HepG2 (cell line): ENCODE data around the gene IFIT3.

Experiments
- BCL6 ChIP-seq: IDR thresholded peaks from 2 replicates; pipeline ENCODE4 v1.6.1; 2016; ENCODE audit warnings: missing genetic modification reagents, missing compliant biosample characterization
- EHMT2 ChIP-seq: fragments of 200-600 bp; sonication (generic); IDR thresholded peaks from 2 replicates; pipeline ENCODE4 v1.7.0; 2017; ENCODE audit warnings: antibody characterized with exemption, low read depth, low read length, borderline replicate concordance
- PHF5A ChIP-seq: IDR thresholded peaks from one replicate; pipeline ENCODE4 v1.6.1; 2018; ENCODE audit warnings: low read depth, missing genetic modification reagents; ENCODE audit not compliant: unreplicated experiment
- RAD21 ChIP-seq: fragments of 450-650 bp; formaldehyde crosslinking; IDR thresholded peaks from 2 replicates; pipeline ENCODE4 v1.5.0; 2020; ENCODE audit warnings: mild to moderate bottlenecking
- SMARCC2 ChIP-seq: fragments of 450-650 bp; IDR thresholded peaks from 2 replicates; pipeline ENCODE4 v1.6.1; 2017; ENCODE audit warnings: antibody characterized with exemption, mild to moderate bottlenecking
- SYNCRIP ChIP-seq: fragments of 200-400 bp; formaldehyde crosslinking; IDR thresholded peaks from 2 replicates; pipeline ENCODE4 v1.6.1; 2018; ENCODE audit warnings: mild to moderate bottlenecking, low read depth, low read length; ENCODE audit not compliant: insufficient read depth
- ZNF253 ChIP-seq: sonication (generic); formaldehyde crosslinking; IDR thresholded peaks from 2 replicates; pipeline ENCODE4 v1.8.0; 2022; ENCODE audit warnings: mild to moderate bottlenecking, missing genetic modification reagents, borderline replicate concordance
- ZNF546 ChIP-seq: sonication (generic); formaldehyde crosslinking; conservative IDR thresholded peaks from 2 replicates; pipeline ENCODE4 v1.8.1; 2023; ENCODE audit warnings: mild to moderate bottlenecking, missing genetic modification reagents
- ZNF777 ChIP-seq: sonication (generic); formaldehyde crosslinking; IDR thresholded peaks from 2 replicates; pipeline ENCODE4 v1.4.0; 2020; ENCODE audit warnings: missing genetic modification reagents
- TF ChIP-seq, protein P1 (sequence below): sonication (generic); formaldehyde crosslinking; IDR thresholded peaks from 2 replicates; pipeline ENCODE4 v1.5.0; 2020; ENCODE audit warnings: mild to moderate bottlenecking, missing genetic modification reagents, moderate library complexity
- TF ChIP-seq, protein P2 (sequence below): sonication (generic); formaldehyde crosslinking; IDR thresholded peaks from 2 replicates; pipeline ENCODE4 v1.4.0; 2020; ENCODE audit warnings: low read depth, mild to moderate bottlenecking, missing genetic modification reagents

DNA sequence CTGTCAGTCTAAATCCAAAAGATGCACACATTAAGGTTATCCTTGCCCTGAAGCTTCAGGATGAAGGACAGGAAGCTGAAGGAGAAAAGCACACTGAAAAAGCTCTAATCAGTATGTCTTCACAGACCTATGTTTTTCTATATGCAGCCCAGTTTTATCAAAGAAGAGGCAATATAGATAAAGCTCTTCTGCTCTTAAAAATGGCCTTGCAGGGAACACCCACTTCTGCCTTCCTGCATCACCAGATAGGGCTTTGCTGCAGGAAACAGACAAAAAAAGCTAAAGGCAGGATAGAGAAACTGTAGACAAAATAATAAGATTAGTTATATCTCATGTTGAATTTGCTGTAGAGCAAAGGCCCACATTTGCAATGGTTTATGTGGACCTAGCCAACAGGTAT lies 35.1 kb downstream of the IFIT3 start:
- no peak for TF ChIP-seq SMARCC2
- TF ChIP-seq, protein P1, sequence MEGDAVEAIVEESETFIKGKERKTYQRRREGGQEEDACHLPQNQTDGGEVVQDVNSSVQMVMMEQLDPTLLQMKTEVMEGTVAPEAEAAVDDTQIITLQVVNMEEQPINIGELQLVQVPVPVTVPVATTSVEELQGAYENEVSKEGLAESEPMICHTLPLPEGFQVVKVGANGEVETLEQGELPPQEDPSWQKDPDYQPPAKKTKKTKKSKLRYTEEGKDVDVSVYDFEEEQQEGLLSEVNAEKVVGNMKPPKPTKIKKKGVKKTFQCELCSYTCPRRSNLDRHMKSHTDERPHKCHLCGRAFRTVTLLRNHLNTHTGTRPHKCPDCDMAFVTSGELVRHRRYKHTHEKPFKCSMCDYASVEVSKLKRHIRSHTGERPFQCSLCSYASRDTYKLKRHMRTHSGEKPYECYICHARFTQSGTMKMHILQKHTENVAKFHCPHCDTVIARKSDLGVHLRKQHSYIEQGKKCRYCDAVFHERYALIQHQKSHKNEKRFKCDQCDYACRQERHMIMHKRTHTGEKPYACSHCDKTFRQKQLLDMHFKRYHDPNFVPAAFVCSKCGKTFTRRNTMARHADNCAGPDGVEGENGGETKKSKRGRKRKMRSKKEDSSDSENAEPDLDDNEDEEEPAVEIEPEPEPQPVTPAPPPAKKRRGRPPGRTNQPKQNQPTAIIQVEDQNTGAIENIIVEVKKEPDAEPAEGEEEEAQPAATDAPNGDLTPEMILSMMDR = no peak
- TF ChIP-seq, protein P2, sequence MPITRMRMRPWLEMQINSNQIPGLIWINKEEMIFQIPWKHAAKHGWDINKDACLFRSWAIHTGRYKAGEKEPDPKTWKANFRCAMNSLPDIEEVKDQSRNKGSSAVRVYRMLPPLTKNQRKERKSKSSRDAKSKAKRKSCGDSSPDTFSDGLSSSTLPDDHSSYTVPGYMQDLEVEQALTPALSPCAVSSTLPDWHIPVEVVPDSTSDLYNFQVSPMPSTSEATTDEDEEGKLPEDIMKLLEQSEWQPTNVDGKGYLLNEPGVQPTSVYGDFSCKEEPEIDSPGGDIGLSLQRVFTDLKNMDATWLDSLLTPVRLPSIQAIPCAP (CRISPR knock-in tag) = no peak
- no peak for TF ChIP-seq PHF5A
- TF ChIP-seq ZNF253 = no peak
- no peak for TF ChIP-seq BCL6
- no peak for TF ChIP-seq ZNF546 (CRISPR knock-in tag)
- no peak for TF ChIP-seq EHMT2
- TF ChIP-seq SYNCRIP = no peak
- TF ChIP-seq RAD21 (CRISPR knock-in tag) = no peak
- TF ChIP-seq ZNF777 (CRISPR knock-in tag) = no peak
